Panc1 (cell line): ENCODE results near the gene MED14.

ENCODE experiments used
- CTCF ChIP-seq: fragments of 450-650 bp; IDR thresholded peaks from 2 replicates; pipeline ENCODE4 v1.5.1; 2017; ENCODE audit warnings: mild to moderate bottlenecking
- POLR2AphosphoS5 ChIP-seq: IDR thresholded peaks from 2 replicates; pipeline ENCODE4 v1.6.1; 2012; ENCODE audit warnings: mild to moderate bottlenecking, low read depth, low read length, moderate library complexity
- REST ChIP-seq, 2 experiments: IDR thresholded peaks; 2 replicates each; pipeline ENCODE4 v1.6.1; 2011 to 2012; ENCODE audit warnings: low read depth in 2 of 2, control low read depth in 1 of 2, low read length in 1 of 2, mild to moderate bottlenecking in 1 of 2, moderate library complexity in 1 of 2; ENCODE audit not compliant: insufficient read depth in 1 of 2
- SIN3A ChIP-seq: IDR thresholded peaks from 2 replicates; pipeline ENCODE4 v1.6.1; 2012; ENCODE audit warnings: low read depth, mild to moderate bottlenecking, low read length, moderate library complexity, borderline replicate concordance; ENCODE audit not compliant: insufficient read depth
- TCF7L2 ChIP-seq: IDR thresholded peaks from 2 replicates; pipeline ENCODE4 v1.6.1; 2011; ENCODE audit warnings: mild to moderate bottlenecking, low read depth, low read length, inconsistent platforms

GRCh38 chrX:40735325-40736169 lies at the start of gene MED14:
- TF ChIP-seq REST (IDR thresholded peaks at IDR 0.05; ENCODE audit: insufficient read depth in 1 of 2, low read depth in 2 of 2, low read length in 1 of 2) (no peak), CTCF (peak; percentile 60), POLR2AphosphoS5 (peak; percentile 51; the same call in 1 of the 2 replicates), SIN3A (no peak), TCF7L2 (peak; percentile 49; the same call in 1 of the 2 replicates)
